Spleen (tissue), 11 donors: ENCODE results near the gene ASAP2. TPM values are rescaled to one million over a fixed set of nuclear protein-coding genes. Genes with fewer than 3 reads are reported as not detected.

Source experiments
- DNase-seq: peaks from one replicate; pipeline ENCODE4 v3.0.0-alpha.2; 2020
- H3K27ac ChIP-seq, 8 donors: fragments of 200-600 bp; sonication (generic) in 7 of 8; 1 replicate in 4 of 8; 2 replicates in 4 of 8; pipeline versions ENCODE4 v1.5.0 to v1.8.0; 2016 to 2021; ENCODE audit warnings: inconsistent platforms in 4 of 8, mild to moderate bottlenecking in 4 of 8, moderate library complexity in 1 of 8
- H3K27me3 ChIP-seq, 7 donors: fragments of 200-600 bp; sonication (generic) in 6 of 7; replicated peaks in 1 of 7; 1 replicate in 4 of 7; 2 replicates in 3 of 7; pipeline versions ENCODE4 v1.5.0 to v1.8.0; 2016 to 2021; ENCODE audit warnings: inconsistent platforms in 3 of 7, mild to moderate bottlenecking in 1 of 7
- H3K36me3 ChIP-seq, 6 donors: fragments of 200-600 bp; sonication (generic) in 5 of 6; 1 replicate in 4 of 6; 2 replicates in 2 of 6; pipeline versions ENCODE4 v1.5.0 to v1.8.0; 2016 to 2021; ENCODE audit warnings: inconsistent platforms in 2 of 6
- H3K4me1 ChIP-seq, 6 donors: fragments of 200-600 bp; sonication (generic) in 5 of 6; 1 replicate in 3 of 6; 2 replicates in 3 of 6; pipeline versions ENCODE4 v1.5.0 to v1.8.0; 2016 to 2021; ENCODE audit warnings: inconsistent platforms in 3 of 6
- H3K4me3 ChIP-seq, 8 donors: fragments of 200-600 bp; sonication (generic) in 7 of 8; 1 replicate in 4 of 8; 2 replicates in 4 of 8; pipeline versions ENCODE4 v1.5.0 to v1.8.0; 2016 to 2021; ENCODE audit warnings: inconsistent platforms in 4 of 8, mild to moderate bottlenecking in 4 of 8, moderate library complexity in 2 of 8
- H3K9me3 ChIP-seq, 8 donors: fragments of 200-600 bp; sonication (generic) in 7 of 8; 1 replicate in 4 of 8; 2 replicates in 4 of 8; pipeline versions ENCODE4 v1.5.0 to v1.8.0; 2016 to 2021; ENCODE audit warnings: inconsistent platforms in 4 of 8
- POLR2A ChIP-seq, 3 donors: fragments of 450-650 bp; IDR thresholded peaks; one replicate each; pipeline ENCODE4 v1.5.1; 2017; ENCODE audit warnings: antibody characterized with exemption in 3 of 3, mild to moderate bottlenecking in 1 of 3
- POLR2AphosphoS5 ChIP-seq, 3 donors: sonication (generic); formaldehyde crosslinking; IDR thresholded peaks; one replicate each; pipeline ENCODE4 v1.5.1; 2017; ENCODE audit warnings: antibody characterized with exemption in 3 of 3
- whole genome bisulfite sequencing, 5 donors: extraction: QIAGEN DNeasy Blood & Tissue Kit in 3 of 5; methylation state at CpG; one replicate each; pipeline versions ENCODE4 v1.1.5 to v1.1.7; 2013 to 2018; 5-methylcytosine and 5-hydroxymethylcytosine counted together
- intact Hi-C: fragments of 100-400 bp; cut with DNase I; formaldehyde crosslinking; loops from one replicate; pipeline ENCODE4 v1.15.0; 2023; ENCODE audit warnings: low total_unique reads
- polyA plus RNA-seq, 3 donors: library from polyadenylated mRNA; stranded (reverse); fragments of 200-250 nt; gene quantifications; one replicate each; pipeline ENCODE4 v1.2.1, GENCODE V29; 2013
- total RNA-seq, 7 donors: library from RNA; depleted of rRNA in 3 of 7; stranded (reverse); fragments of >200 nt in 3 of 7; fragmentation: NEBNext Ultra II Directional in 4 of 7; extraction: Animal tissue kit (Norgen Biotek cat#: 25700) in 4 of 7; gene quantifications; one replicate each; pipeline versions ENCODE4 v1.1.0 to v1.2.1, GENCODE V29; 2016 to 2021
- TF ChIP-seq, protein P1 (sequence below), 11 experiments: fragments of 200-600 bp in 7 of 11; fragments of 450-650 bp in 4 of 11; sonication (generic) in 4 of 11; IDR thresholded peaks in 8 of 11; conservative IDR thresholded peaks in 3 of 11; 1 replicate in 7 of 11; 2 replicates in 4 of 11; pipeline versions ENCODE4 v1.4.0 to v1.8.0; 2016 to 2021; ENCODE audit warnings: antibody characterized with exemption in 11 of 11, inconsistent platforms in 4 of 11, mild to moderate bottlenecking in 1 of 11
- donor health status: healthy with polysubstance abuse.
- donor health status: DM: no; HTN: no; CAD: no; lungs with moderate emphysema.
- donor health status: DM: no; HTN: no; CAD: no.
- donor health status: Bipolar disorder and iron deficiency.
- donor health status: healthy.
- donor health status: DM: no; HTN: no; CAD: no.
- donor health status: DM: yes; HTN: yes; CAD: no.

ASAP2 gene
- total and polyA plus RNA-seq, 10 donors, result 0.93 to 3.0 (median 2.2) TPM

DNA sequence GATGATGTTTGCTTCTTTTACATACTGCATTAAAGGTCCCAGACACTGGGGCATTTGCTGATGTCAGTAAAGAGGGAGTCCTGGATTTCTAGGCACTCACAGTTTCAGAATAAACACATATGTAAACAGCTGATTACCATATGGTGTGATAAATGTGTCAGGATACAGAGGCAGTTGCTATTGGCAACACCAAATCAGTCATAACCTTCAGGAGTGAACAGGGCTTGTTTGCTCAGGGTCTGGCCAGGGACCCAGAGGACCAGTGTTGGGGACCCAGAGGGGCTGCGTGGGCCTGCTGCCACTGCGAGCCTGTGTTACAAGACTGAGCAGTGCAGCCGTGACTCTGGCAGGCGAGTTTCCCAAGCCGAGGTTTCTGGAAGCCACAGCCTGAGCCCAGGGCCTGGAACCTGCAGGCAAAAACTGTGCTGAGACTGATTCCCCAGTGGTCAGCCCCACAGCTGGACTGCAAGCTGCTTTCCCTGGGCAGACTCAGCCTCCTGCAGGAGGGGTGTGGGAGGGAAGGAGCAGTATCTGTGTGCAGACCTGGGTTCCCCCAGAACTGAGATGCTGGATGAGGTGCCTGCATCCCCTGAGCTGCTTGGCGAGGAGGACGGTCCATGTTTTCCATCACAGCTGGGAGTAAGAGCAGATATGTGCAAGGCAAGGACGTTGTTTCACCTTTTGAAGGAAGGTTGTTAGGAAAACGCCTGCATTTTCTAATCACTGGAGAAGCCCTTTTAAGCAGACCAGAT lies 23.6 kb downstream of the ASAP2 start:
- DNase-seq, result no peak
- TF ChIP-seq, protein P1, sequence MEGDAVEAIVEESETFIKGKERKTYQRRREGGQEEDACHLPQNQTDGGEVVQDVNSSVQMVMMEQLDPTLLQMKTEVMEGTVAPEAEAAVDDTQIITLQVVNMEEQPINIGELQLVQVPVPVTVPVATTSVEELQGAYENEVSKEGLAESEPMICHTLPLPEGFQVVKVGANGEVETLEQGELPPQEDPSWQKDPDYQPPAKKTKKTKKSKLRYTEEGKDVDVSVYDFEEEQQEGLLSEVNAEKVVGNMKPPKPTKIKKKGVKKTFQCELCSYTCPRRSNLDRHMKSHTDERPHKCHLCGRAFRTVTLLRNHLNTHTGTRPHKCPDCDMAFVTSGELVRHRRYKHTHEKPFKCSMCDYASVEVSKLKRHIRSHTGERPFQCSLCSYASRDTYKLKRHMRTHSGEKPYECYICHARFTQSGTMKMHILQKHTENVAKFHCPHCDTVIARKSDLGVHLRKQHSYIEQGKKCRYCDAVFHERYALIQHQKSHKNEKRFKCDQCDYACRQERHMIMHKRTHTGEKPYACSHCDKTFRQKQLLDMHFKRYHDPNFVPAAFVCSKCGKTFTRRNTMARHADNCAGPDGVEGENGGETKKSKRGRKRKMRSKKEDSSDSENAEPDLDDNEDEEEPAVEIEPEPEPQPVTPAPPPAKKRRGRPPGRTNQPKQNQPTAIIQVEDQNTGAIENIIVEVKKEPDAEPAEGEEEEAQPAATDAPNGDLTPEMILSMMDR (IDR thresholded peaks at IDR 0.05 in 8 of 11, conservative IDR thresholded peaks at IDR 0.05 in 3 of 11), result no peak
- TF ChIP-seq POLR2AphosphoS5 (IDR thresholded peaks at IDR 0.05) (no peak), POLR2A (IDR thresholded peaks at IDR 0.05) (no peak)
- Histone ChIP-seq H3K9me3 (no peaks in the 10 kb centered on the region), H3K36me3 (no peaks in the 10 kb centered on the region), H3K27ac (no peak overlapping the region), H3K27me3 (peaks cover 0 to 97% (median 40%) of the 10 kb centered on the region in 7 donors), H3K4me1 (peaks cover 0 to 38% (median 18%) of the 10 kb centered on the region in 6 donors), H3K4me3 (no peak overlapping the region)
- WGBS, 5 donors, result 72 to 89% (median 79%) methylated on average over 5 to 9 of the region's 9 CpGs
- intact Hi-C loops, result no loop called here

GRCh38 chr2:9230881-9231280 lies 24.3 kb downstream of the ASAP2 start:
- DNase-seq, result no peak
- WGBS, 5 donors, result 11 to 22% (median 13%) methylated on average over 4 of the region's 4 CpGs
- Histone ChIP-seq H3K9me3 (no peaks in the 10 kb centered on the region), H3K27ac (no peak overlapping the region), H3K4me3 (no peak overlapping the region), H3K27me3 (peaks cover 0 to 97% (median 41%) of the 10 kb centered on the region in 7 donors), H3K4me1 (peaks cover 0 to 39% (median 18%) of the 10 kb centered on the region in 6 donors), H3K36me3 (no peaks in the 10 kb centered on the region)
- intact Hi-C loops, result no loop called here
- no peak for TF ChIP-seq POLR2A (IDR thresholded peaks at IDR 0.05)
- TF ChIP-seq, protein P1 (IDR thresholded peaks at IDR 0.05 in 8 of 11, conservative IDR thresholded peaks at IDR 0.05 in 3 of 11), result no peak

- H3K27ac ChIP-seq, result no peak overlapping the region
- peaks cover 0 to 39% (median 18%) of the 10 kb centered on the region in 6 donors for H3K4me1 ChIP-seq
- 82 to 91% (median 84%) methylated on average over 13 to 14 of the region's 14 CpGs for WGBS, 5 donors
- H3K9me3 ChIP-seq, result no peaks in the 10 kb centered on the region
- peaks cover 0 to 94% (median 41%) of the 10 kb centered on the region in 7 donors for H3K27me3 ChIP-seq
- H3K4me3 ChIP-seq, result no peak overlapping the region
- intact Hi-C loops, result no loop called here
- TF ChIP-seq POLR2AphosphoS5 (IDR thresholded peaks at IDR 0.05) (no peak), POLR2A (IDR thresholded peaks at IDR 0.05) (no peak)
- TF ChIP-seq, protein P1 (IDR thresholded peaks at IDR 0.05 in 8 of 11, conservative IDR thresholded peaks at IDR 0.05 in 3 of 11), result no peak
- DNase-seq, result no peak
- H3K36me3 ChIP-seq, result no peaks in the 10 kb centered on the region
Measured at GRCh38 chr2:9231291-9232165, 24.9 kb downstream of the ASAP2 start.

GRCh38 chr2:9232166-9232479 lies 25.5 kb downstream of the ASAP2 start:
- H3K27me3 ChIP-seq, result peaks cover 0 to 88% (median 41%) of the 10 kb centered on the region in 7 donors
- no peaks in the 10 kb centered on the region for H3K36me3 ChIP-seq
- no peak for DNase-seq
- TF ChIP-seq, protein P1 (IDR thresholded peaks at IDR 0.05 in 8 of 11, conservative IDR thresholded peaks at IDR 0.05 in 3 of 11), result no peak
- no peak for TF ChIP-seq POLR2AphosphoS5 (IDR thresholded peaks at IDR 0.05)
- TF ChIP-seq POLR2A (IDR thresholded peaks at IDR 0.05), result no peak
- H3K4me3 ChIP-seq, result no peak overlapping the region
- 91 to 97% (median 92%) methylated on average over 7 of the region's 7 CpGs for WGBS, 5 donors
- H3K9me3 ChIP-seq, result no peaks in the 10 kb centered on the region
- no peak overlapping the region for H3K27ac ChIP-seq
- peaks cover 0 to 39% (median 18%) of the 10 kb centered on the region in 6 donors for H3K4me1 ChIP-seq
- intact Hi-C loops, result no loop called here
